Activated CD4-positive, alpha-beta memory T cell treated with anti-CD3 and anti-CD28 coated beads, Interleukin-2, amount 10 ng/mL, durations not matched to agents 7 days and 5 days (primary cell): Measurements from ENCODE around the gene TRIAP1. TPM values are rescaled to one million over a fixed set of nuclear protein-coding genes. Genes with fewer than 3 reads are reported as not detected.
A peak's percentile ranks its signal among the peaks of the same experiment; 100 is the strongest.

Experiments
- CTCF ChIA-PET: fragments of 350-600 bp; sonication (Branson Sonifier 250); formaldehyde crosslinking; loops from one replicate; lab custom pipeline; 2021; ENCODE audit warnings: antibody characterized with exemption, inconsistent platforms; lab: Charles Lee
- POLR2A ChIA-PET: fragments of 350-600 bp; sonication (Branson Sonifier 250); formaldehyde crosslinking; loops from one replicate; lab custom pipeline; 2021; ENCODE audit warnings: antibody characterized with exemption; lab: Charles Lee
- DNase-seq: peaks from one replicate; pipeline ENCODE4 v3.0.0-alpha.2; 2020
- H3K27ac Mint-ChIP-seq: one replicate; pipeline ENCODE4 v1.8.0; 2021; ENCODE audit warnings: mild to moderate bottlenecking, mixed read lengths
- H3K27me3 Mint-ChIP-seq: one replicate; pipeline ENCODE4 v1.8.0; 2021; ENCODE audit warnings: mixed read lengths
- H3K36me3 Mint-ChIP-seq: one replicate; pipeline ENCODE4 v1.8.0; 2021; ENCODE audit warnings: low read depth, mixed read lengths
- H3K4me1 Mint-ChIP-seq: one replicate; pipeline ENCODE4 v1.8.0; 2021; ENCODE audit warnings: mixed read lengths
- H3K4me3 Mint-ChIP-seq: one replicate; pipeline ENCODE4 v1.8.0; 2021; ENCODE audit warnings: mild to moderate bottlenecking, mixed read lengths
- H3K9me3 Mint-ChIP-seq: one replicate; pipeline ENCODE4 v1.8.0; 2021; ENCODE audit warnings: mixed read lengths
- total RNA-seq, 2 experiments: library from RNA; stranded (reverse); gene quantifications; one replicate each; pipeline ENCODE4 v1.2.3, GENCODE V29; 2021

TRIAP1 gene
- total RNA-seq, 2 experiments from 2014 or later: 20.6 to 21.6 TPM

DNA sequence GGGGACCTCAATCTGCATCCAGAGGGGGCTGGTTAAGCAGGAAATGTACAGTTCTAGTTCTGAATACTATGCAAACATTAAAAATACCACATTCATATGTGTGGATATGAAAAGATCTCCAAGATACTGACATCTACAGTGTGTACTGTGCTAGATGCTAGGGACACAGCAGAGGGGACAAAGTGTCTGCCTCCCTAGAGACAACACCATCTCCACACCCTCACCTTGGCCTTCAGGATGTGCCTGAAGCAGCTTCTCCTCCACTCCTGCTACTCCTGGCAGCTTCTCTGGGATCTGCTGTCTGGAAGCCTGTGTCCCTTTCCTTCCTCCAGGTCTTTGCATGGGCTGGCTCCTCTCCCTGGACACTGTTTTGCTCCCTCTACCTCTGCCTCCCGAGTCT is 34.0 kb upstream of the TRIAP1 start:
- H3K27me3 Mint-ChIP-seq: no peaks in the 10 kb centered on the region
- peaks cover 18% of the 10 kb centered on the region for H3K4me1 Mint-ChIP-seq
- ChIA-PET POLR2A (interaction anchor here (1.3 to 2.2 kb wide), 2 partner anchors 11 to 55 kb away, joined by 3 to 10 read pairs; partner anchors contain the start of gene SRSF9), CTCF (no interaction called here)
- H3K4me3 Mint-ChIP-seq: no peak overlapping the region
- no peak for DNase-seq
- no peaks in the 10 kb centered on the region for H3K9me3 Mint-ChIP-seq
- H3K36me3 Mint-ChIP-seq: peaks cover 2% of the 10 kb centered on the region
- H3K27ac Mint-ChIP-seq: no peak overlapping the region

DNA sequence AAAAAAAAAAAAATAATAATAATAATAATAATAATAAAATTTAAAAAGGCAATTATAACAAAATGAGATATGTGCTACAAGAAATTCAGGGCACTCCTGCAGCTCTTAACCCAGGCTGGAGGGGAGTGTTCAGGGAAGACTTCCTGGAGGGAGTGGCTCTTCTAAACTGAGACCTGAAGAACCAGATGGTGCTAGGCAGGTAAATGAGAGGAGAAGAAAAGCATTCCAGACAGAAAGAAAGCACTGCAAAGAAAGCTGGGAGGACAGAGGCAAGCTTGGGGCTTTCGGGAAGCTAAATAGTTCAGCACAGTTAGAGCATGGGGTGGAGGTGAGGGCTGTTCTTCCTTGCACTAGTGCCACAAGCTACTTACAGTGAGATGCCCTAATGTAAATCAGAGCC is 33.3 kb upstream of the TRIAP1 start:
- peaks cover 22% of the 10 kb centered on the region for H3K4me1 Mint-ChIP-seq
- H3K9me3 Mint-ChIP-seq: no peaks in the 10 kb centered on the region
- CTCF ChIA-PET: no interaction called here
- H3K4me3 Mint-ChIP-seq: no peak overlapping the region
- no peak overlapping the region for H3K27ac Mint-ChIP-seq
- H3K27me3 Mint-ChIP-seq: no peaks in the 10 kb centered on the region
- H3K36me3 Mint-ChIP-seq: peaks cover 2% of the 10 kb centered on the region
- POLR2A ChIA-PET: interaction anchor here (2.2 kb wide), 1 partner anchor 10 kb away, joined by 10 read pairs; the partner anchor contains the start of gene SRSF9
- no peak for DNase-seq

DNA sequence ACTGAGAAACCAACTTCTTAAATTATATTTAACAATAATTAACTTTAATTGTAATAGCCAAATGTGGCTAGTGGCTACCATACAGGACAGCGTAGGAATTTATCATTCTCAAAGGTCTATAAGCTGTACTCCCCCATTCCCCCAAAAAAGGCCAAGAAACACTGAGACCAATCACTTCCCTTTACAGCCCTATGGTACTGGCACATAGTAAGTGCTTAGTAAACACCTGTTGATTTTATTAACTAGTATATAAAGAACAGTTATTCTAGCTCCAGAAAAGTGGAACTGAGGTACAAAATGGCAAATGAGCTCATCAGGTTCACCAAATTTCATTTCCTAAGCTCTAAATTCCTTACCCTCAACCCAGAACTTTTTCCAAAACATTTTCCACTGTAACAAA is 29.5 kb upstream of the TRIAP1 start:
- POLR2A ChIA-PET: interaction anchor here (1.1 to 1.7 kb wide), 2 partner anchors 20 to 32 kb away, joined by 3 to 6 read pairs; partner anchors contain the start of gene DYNLL1
- no peak overlapping the region for H3K4me3 Mint-ChIP-seq
- CTCF ChIA-PET: interaction anchor here (1.3 kb wide), 1 partner anchor 59 kb away, joined by 3 read pairs; a partner anchor contains a TSS
- no peaks in the 10 kb centered on the region for H3K36me3 Mint-ChIP-seq
- peaks cover 27% of the 10 kb centered on the region for H3K4me1 Mint-ChIP-seq
- no peak for DNase-seq
- peaks cover 2% of the 10 kb centered on the region for H3K27me3 Mint-ChIP-seq
- no peaks in the 10 kb centered on the region for H3K9me3 Mint-ChIP-seq
- H3K27ac Mint-ChIP-seq: no peak overlapping the region

DNA sequence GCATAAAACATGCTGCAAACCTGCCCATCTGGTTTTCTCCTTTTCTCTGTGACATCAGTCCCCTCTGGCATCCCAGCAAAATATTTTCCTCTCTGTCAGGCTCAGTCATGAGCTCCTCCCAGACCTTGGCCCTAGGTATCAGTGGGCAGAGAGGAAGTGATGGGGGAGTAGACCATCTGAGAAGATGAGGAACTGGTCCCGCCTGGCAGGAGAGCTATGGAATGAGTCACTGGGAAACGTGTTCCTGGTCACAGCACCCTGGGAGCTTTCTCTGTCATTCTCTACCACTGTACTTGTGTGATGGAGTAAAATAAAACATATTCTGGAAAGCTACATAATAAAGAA is 28.4 kb upstream of the TRIAP1 start:
- Mint-ChIP-seq H3K4me1 (peaks cover 22% of the 10 kb centered on the region), H3K4me3 (no peak overlapping the region), H3K36me3 (no peaks in the 10 kb centered on the region), H3K27me3 (peaks cover 2% of the 10 kb centered on the region), H3K9me3 (no peaks in the 10 kb centered on the region), H3K27ac (no peak overlapping the region)
- POLR2A ChIA-PET: interaction anchor here (0.6 to 1.7 kb wide), 4 partner anchors 18 to 53 kb away, joined by 3 to 6 read pairs (median 4); partner anchors contain the start of gene DYNLL1
- DNase-seq: no peak
- CTCF ChIA-PET: interaction anchor here (1.3 to 1.4 kb wide), 2 partner anchors 11 to 60 kb away, joined by 3 to 5 read pairs; a partner anchor contains a TSS

DNA sequence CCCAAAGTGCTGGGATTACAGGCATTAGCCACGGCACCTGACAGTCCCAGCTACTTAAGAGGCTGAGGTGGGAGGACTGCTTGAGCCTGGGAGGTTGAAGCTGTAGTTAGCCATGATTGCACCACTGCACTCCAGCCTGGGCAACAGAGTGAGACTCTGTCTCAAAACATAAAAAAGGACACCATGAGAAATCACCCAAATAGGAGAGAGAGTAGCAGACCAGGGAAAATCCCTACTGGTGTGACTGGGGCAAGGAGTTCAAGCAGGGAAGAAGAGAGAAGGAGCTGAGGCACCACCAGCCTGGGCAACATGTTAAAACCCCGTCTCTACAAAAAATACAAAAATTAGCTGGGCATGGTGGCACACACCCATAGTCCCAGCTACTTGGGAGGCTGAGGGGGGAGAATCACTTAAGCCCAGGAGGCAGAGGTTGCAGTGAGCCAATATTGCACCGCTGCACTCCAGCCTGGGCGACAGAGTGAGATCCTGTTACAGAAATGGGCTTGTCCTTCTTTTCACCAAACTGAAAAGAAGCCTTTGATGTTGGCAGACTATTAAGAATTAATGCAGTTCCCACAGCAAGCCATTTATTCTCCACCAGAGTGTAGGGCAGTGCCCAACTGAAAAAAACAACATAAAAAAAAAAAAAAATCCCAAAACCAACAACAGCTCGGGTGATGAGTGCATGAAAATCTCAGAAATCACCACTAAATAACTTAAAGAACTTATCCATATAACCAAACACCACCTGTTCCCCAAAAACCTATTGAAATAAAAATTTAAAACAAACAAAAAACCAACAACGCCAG is 27.8 kb upstream of the TRIAP1 start:
- Mint-ChIP-seq H3K27me3 (peaks cover 2% of the 10 kb centered on the region), H3K4me1 (peaks cover 20% of the 10 kb centered on the region), H3K27ac (no peak overlapping the region), H3K36me3 (no peaks in the 10 kb centered on the region), H3K4me3 (no peak overlapping the region), H3K9me3 (no peaks in the 10 kb centered on the region)
- ChIA-PET POLR2A (interaction anchor here (0.6 to 1.1 kb wide), 3 partner anchors 17 to 54 kb away, joined by 3 to 4 read pairs (median 4); no protein-coding TSS in a partner anchor), CTCF (interaction anchor here (0.6 to 1.7 kb wide), 3 partner anchors 10 to 551 kb away, joined by 3 to 7 read pairs (median 5); no protein-coding TSS in a partner anchor)
- DNase-seq: no peak

DNA sequence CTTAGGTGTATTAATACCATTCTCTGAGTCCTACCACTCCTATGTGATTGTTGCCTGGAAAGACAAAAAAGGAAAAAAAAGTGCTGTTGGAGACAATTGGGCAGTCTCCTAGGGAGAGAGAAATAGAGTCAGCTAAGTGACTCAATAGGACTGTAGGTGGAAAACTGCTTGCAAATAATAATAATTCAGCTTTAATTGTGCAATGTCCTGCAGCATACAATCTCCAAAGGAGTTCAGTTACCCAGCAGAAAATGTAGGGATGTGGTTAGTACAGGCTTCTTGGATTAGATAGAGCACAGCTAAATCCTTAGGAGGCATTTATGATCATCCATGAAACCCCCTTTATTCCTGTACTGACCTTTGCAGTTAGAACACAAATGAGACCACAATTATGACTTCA is 26.3 kb upstream of the TRIAP1 start:
- DNase-seq: no peak
- H3K4me3 Mint-ChIP-seq: no peak overlapping the region
- H3K4me1 Mint-ChIP-seq: peaks cover 28% of the 10 kb centered on the region
- H3K27me3 Mint-ChIP-seq: peaks cover 2% of the 10 kb centered on the region
- no peaks in the 10 kb centered on the region for H3K9me3 Mint-ChIP-seq
- ChIA-PET POLR2A (interaction anchor here (1.5 to 1.8 kb wide), 2 partner anchors 24 to 180 kb away, joined by 8 to 9 read pairs; partner anchors contain the start of genes DYNLL1, RNU4-1 and RNU4-2), CTCF (interaction anchor here (1.7 kb wide), 1 partner anchor 24 kb away, joined by 7 read pairs; no protein-coding TSS in a partner anchor)
- peaks cover 9% of the 10 kb centered on the region for H3K36me3 Mint-ChIP-seq
- no peak overlapping the region for H3K27ac Mint-ChIP-seq

DNA sequence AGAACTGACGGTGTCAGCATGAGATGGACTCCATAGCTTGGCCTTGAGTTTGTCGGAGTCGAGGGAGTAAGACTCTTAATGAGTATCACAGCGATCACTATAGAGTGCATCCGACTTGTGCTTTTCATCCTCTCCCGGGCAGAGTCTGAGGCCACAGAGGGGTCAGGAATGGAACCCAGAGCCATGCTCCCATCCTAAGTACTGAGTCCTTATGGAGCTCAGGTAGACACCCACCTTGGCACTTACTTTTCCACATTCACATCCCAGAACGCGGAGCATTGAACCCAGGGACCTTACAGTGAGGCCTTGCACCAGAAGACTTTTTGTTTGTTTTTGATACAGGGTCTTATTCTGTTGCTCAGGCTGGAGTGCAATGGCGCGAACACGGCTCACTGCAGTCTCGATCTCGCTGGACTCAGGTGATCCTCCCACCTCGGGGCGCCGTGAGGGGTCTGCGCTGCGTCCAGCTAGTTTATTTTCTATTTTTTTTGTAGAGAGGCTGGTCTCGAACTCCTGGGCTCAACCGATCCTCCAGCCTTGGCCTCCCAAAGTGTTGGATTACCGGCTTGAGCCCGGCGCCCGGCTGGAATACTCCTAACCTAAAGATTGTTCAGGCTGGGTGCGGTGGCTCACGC is 24.1 kb upstream of the TRIAP1 start:
- H3K4me3 Mint-ChIP-seq: peak overlapping the region; percentile 93
- no peaks in the 10 kb centered on the region for H3K9me3 Mint-ChIP-seq
- H3K27ac Mint-ChIP-seq: peak overlapping the region; percentile 71
- DNase-seq: no peak
- ChIA-PET CTCF (interaction anchor here (0.6 to 3.6 kb wide), 18 partner anchors 11 to 269 kb away, joined by 3 to 33 read pairs (median 8); partner anchors contain the start of genes COX6A1, DYNLL1, POP5 and RPLP0), POLR2A (interaction anchor here (0.6 to 4.6 kb wide), 12 partner anchors 9 to 178 kb away, joined by 3 to 31 read pairs (median 9); partner anchors contain the start of genes COX6A1, DYNLL1, POP5 and RNU4-1)
- peaks cover 22% of the 10 kb centered on the region for H3K36me3 Mint-ChIP-seq
- peaks cover 2% of the 10 kb centered on the region for H3K27me3 Mint-ChIP-seq
- H3K4me1 Mint-ChIP-seq: peaks cover 48% of the 10 kb centered on the region

DNA sequence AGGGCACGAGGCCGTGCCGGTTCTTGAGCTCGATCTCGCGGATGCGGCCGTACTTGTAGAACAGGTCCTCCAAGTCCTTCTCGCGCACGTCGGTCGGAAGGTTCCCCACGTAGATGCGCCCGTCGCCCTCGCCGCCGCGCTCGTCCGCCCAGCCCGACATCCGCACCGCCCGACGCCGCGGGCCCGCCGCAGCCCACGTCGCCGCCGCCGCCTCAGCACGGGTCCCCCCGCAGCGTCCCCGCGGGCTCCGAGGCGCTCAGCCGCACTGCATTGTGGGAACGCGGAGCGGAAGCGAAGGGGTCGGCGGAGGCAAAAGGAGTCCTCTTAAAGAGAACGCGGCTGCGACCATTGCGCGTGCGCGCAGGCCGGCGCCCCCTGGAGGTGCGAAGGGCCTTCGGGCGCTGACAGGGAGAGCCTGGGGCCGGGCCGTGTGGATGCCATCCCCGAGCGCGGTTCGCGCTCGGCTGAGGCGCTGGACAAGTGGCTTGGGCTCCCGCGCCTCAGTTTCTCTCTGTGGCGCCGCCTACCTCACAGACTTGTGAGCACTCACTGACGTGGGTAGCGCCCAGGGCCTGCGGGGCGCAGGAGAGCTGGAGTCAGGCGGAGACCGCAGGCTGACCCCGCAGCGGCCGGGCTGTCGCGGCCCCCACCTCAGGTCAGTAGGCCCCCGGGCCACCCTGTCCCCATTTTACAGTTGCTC is 23.4 kb upstream of the TRIAP1 start, which contains the start of gene SRSF9:
SRSF9 (minus strand) TSS at position 299 of the 700 bp plus-strand sequence; CDS start at position 160, 139 bp downstream.
- CTCF ChIA-PET: interaction anchor here (0.6 to 3.6 kb wide), 24 partner anchors 12 to 269 kb away, joined by 3 to 33 read pairs (median 7); partner anchors contain the start of genes COX6A1, DYNLL1, POP5 and RPLP0
- Mint-ChIP-seq H3K4me3 (peak within 1 kb of the TSS; percentile 93), H3K36me3 (peaks cover 29% of the 10 kb centered on the region), H3K27me3 (peaks cover 2% of the 10 kb centered on the region), H3K27ac (peak within 1 kb of the TSS; percentile 84), H3K4me1 (peaks cover 47% of the 10 kb centered on the region), H3K9me3 (no peaks in the 10 kb centered on the region)
- POLR2A ChIA-PET: interaction anchor here (0.6 to 4.6 kb wide), 25 partner anchors 10 to 269 kb away, joined by 3 to 31 read pairs (median 6); partner anchors contain the start of genes COQ5, COX6A1, DYNLL1 and GATC
- peak; percentile 97 for DNase-seq

DNA sequence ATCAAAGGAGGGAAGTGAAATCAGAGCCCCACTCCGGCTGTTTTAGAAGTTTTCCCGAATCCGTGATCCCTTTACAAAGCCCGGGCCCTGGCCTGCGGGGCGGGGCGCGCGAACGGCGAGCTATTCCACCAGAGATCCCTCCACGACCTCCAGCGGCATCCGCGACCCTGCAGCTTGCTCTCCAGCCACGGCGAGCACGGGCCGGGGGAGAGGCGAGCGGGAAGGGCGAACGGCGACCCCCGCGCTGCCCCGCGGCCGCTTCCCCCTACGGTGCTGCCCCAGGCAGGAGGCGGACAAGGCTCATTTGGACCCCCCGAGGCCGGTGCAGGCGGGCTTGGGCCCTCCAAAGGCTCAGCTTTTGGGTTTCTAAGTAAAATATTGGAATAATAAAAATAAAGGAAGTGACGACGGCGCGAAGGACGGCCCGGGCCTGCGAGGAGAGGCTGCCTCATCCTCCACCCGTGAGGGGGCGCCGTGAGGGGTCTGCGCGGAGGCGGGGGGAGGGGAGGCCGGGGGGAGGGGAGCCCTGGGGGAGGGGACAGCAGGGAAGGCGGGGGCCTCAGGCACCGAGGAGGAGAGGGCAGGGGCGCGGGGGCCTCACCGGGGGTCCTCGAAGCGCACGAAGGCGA is 22.8 kb upstream of the TRIAP1 start:
- Mint-ChIP-seq H3K4me3 (peak overlapping the region; percentile 93), H3K4me1 (peaks cover 45% of the 10 kb centered on the region), H3K9me3 (no peaks in the 10 kb centered on the region), H3K27me3 (peaks cover 2% of the 10 kb centered on the region), H3K36me3 (peaks cover 35% of the 10 kb centered on the region), H3K27ac (peak overlapping the region; percentile 84)
- DNase-seq: no peak
- ChIA-PET CTCF (interaction anchor here (0.8 to 3.6 kb wide), 21 partner anchors 11 to 268 kb away, joined by 3 to 33 read pairs (median 7); partner anchors contain the start of genes COX6A1, DYNLL1, POP5 and RPLP0), POLR2A (interaction anchor here (0.7 to 4.6 kb wide), 25 partner anchors 10 to 238 kb away, joined by 3 to 31 read pairs (median 6); partner anchors contain the start of genes COQ5, COX6A1, DYNLL1 and GATC)

DNA sequence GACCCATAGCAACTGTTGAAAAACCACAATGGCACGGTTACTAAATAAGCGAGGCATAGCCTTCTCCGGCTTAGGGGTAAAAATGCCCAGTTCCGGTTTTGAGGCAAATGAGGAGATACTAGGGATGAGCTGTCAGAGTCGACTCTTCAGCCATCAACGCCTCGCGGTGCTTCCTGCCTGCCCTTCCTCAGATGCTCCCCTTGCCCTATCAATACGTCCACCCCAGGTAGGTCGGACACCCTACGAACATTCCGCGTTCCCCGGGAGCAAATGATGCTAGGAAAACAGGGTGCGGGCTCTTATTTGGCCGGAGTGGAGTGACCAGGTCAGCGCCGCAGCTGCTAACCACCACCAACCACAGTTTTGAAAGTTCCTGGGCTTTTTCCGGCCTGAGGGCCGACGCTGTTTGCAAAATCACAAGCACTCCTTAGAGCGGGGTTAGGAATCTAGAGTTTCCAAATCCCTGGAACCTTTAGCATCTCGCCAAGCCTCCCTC is 22.2 kb upstream of the TRIAP1 start:
- CTCF ChIA-PET: interaction anchor here (0.8 to 3.6 kb wide), 14 partner anchors 11 to 166 kb away, joined by 3 to 33 read pairs (median 7); partner anchors contain the start of genes COX6A1, POP5 and SIRT4
- Mint-ChIP-seq H3K4me3 (peak overlapping the region; percentile 93), H3K9me3 (no peaks in the 10 kb centered on the region), H3K27ac (peak overlapping the region; percentile 84), H3K27me3 (no peaks in the 10 kb centered on the region), H3K4me1 (peaks cover 45% of the 10 kb centered on the region), H3K36me3 (peaks cover 41% of the 10 kb centered on the region)
- POLR2A ChIA-PET: interaction anchor here (0.7 to 4.6 kb wide), 21 partner anchors 9 to 237 kb away, joined by 3 to 31 read pairs (median 8); partner anchors contain the start of genes COQ5, COX6A1, DYNLL1 and GATC
- peak; percentile 30 for DNase-seq

DNA sequence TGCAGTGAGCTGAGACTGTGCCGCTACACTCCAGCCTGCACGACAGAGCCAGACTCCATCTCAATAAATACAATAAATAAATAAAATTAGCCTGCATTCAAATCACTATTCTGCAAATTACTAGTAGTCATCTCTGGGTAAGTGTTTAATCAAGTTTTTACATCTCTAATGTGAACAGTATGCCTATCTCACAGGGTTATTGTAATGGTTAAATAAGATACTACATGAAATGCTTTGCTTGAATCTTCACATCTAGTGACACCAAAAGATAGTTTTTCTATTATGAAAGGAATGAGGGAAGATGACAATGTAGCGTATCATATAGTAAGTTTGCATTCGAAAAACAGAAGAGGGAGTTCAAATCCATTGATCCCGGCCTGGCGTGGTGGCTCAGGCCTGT is 21.3 kb upstream of the TRIAP1 start:
- peaks cover 48% of the 10 kb centered on the region for H3K36me3 Mint-ChIP-seq
- H3K9me3 Mint-ChIP-seq: no peaks in the 10 kb centered on the region
- no peaks in the 10 kb centered on the region for H3K27me3 Mint-ChIP-seq
- CTCF ChIA-PET: interaction anchor here (0.6 to 3.6 kb wide), 11 partner anchors 9 to 170 kb away, joined by 3 to 21 read pairs (median 6); partner anchors contain the start of genes COX6A1 and POP5
- H3K27ac Mint-ChIP-seq: no peak overlapping the region
- H3K4me3 Mint-ChIP-seq: peak overlapping the region; percentile 93
- DNase-seq: no peak
- peaks cover 42% of the 10 kb centered on the region for H3K4me1 Mint-ChIP-seq
- POLR2A ChIA-PET: interaction anchor here (0.7 to 4.6 kb wide), 7 partner anchors 28 to 176 kb away, joined by 3 to 31 read pairs (median 11); partner anchors contain the start of genes COX6A1, DYNLL1, POP5 and RNU4-1
